SH-SY5Y (cell line): ENCODE data around the gene COBL.

Source experiments
- GATA2 ChIP-seq: IDR thresholded peaks from 2 replicates; pipeline ENCODE4 v1.6.1; 2011; ENCODE audit warnings: mild to moderate bottlenecking, low read depth, low read length
- GATA3 ChIP-seq: IDR thresholded peaks from 2 replicates; pipeline ENCODE4 v1.6.1; 2011; ENCODE audit warnings: low read depth, mild to moderate bottlenecking, low read length, moderate library complexity

- no peak for TF ChIP-seq GATA2
- TF ChIP-seq GATA3 = no peak
Observed at GRCh38 chr7:50978633-50979215, 337.9 kb downstream of the COBL start.
